HG02981 (cell line): Measurements from ENCODE around the gene PCBP2.

Experiments
- ATAC-seq: cut with Tn5 transposase; IDR thresholded peaks from one replicate; pipeline ENCODE4 v1.9.1; 2021; ENCODE audit warnings: mild to moderate bottlenecking, moderate library complexity; ENCODE audit not compliant: unreplicated experiment

Gene PCBP2

GRCh38 chr12:53506881-53507602 is 55.1 kb downstream of the PCBP2 start, which contains the start of gene NPFF:
NPFF (minus strand) TSS chr12:53507484; CDS start chr12:53507474, 10 bp downstream.
- no peak for ATAC-seq

GRCh38 chr12:53507603-53507885 is 55.6 kb downstream of the PCBP2 start:
- no peak for ATAC-seq

DNA sequence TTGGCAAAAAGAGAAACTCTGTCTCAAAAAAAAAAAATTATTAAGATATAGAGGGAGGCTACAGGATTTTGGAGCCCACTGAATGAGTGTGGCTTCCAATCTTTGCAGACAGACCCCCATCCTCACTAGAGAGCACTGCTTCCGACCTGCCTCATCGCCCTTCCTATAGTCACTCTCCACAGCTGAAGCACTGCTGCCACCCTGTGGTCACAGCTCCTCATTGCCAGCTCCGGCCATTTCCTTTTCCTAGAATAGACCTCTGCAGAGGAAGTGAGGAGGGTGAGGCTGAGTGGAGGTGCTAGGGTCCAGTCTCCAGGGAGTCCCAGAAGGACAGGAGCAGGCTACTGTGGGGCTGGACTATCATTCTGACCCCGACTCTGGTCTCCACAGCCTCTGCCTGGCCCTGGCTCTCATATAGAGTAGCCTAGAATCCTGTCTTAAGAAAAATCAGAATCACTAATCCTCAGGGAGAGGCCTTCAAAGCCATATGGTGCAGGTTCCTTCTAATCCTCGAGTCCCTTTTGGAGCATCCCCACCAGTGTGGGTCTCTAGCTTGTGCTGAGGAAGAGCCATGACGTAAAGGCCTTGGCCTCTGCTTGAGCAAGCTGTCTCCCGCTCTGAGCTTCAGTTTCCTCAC is 56.8 kb downstream of the PCBP2 start:
- ATAC-seq: peak; percentile 74

- no peak for ATAC-seq
These were observed 58.4 kb downstream of the PCBP2 start for GRCh38 chr12:53510181-53510812.

- no peak for ATAC-seq
These were observed 62.0 kb downstream of the PCBP2 start for GRCh38 chr12:53513712-53514410.

DNA sequence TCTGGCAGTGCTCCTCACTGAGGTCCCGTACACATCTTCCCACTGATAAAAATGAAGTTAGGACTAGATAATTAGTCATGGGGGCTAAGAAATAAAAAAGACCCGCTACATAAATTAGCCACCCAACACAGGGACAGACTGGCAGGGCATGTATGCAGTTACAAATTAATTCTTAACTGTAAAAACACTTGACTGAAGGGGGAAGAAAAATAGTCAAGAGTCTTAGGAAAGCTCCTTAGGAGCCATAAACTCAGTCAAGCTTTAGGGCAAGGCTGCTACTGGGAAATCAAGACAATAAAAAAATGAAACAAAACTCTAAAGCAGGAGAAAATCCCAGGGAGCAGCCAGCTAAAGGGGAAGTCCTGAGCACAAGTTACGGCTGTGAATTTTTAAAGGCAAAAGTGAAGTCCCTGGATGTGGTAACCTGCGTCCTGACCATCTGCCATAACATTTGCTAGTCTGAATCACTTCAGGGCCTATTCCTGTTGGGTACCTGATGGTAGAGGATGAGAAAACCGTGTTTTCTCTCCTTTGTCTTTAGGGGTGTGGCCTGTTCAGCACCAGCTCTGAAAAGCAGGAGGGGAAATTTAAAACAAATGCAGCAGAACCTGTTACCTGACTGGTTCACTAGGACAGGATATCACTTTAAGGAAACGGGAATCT is 62.9 kb downstream of the PCBP2 start:
- no peak for ATAC-seq

- ATAC-seq: no peak
These were observed 63.4 kb downstream of the PCBP2 start for GRCh38 chr12:53515291-53515680.

GRCh38 chr12:53516758-53517455 is 65.0 kb downstream of the PCBP2 start:
- ATAC-seq: no peak

DNA sequence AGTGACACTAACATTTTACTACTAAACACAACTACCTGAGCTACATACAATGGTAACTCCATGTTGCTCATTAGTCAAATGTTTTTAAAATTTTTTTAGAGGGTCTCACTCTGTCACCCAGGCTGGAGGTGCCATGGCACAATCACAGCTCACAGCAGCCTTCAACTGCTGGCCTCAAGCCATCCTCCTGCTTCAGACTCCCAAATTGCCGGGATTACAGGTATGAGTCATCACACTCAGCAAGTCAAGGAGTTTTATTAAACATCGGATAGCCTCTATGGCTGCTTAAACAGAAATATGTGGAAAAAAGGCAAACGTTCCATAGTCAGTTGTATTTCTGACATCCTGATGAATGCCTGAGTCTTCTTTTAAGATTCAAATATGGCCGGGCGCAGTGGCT is 66.5 kb downstream of the PCBP2 start:
- no peak for ATAC-seq

GRCh38 chr12:53523131-53523530 is 71.2 kb downstream of the PCBP2 start:
- no peak for ATAC-seq

DNA sequence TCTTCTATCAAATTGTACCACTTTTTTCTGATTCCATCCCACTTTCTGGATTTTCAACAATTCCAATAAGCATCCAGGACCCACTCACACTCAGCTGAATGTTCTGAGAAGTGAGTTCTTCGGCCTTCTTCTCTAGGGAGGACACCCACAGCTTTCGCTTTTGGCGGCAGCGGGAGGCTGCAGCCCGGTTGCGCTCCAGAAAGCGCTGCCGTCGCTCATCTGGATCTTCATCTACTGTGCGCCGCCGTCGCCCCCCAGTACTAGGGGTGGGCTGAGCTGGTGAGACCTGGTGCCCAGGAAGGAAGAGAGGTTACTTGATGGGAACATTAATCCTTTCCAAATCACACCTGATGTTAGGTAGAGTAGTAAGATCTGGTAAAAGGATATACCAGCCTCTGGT is 72.6 kb downstream of the PCBP2 start:
- ATAC-seq: no peak

GRCh38 chr12:53530061-53530460 is 78.2 kb downstream of the PCBP2 start:
- no peak for ATAC-seq
